ENCODE data around the gene MAP7D3.

Gene MAP7D3

GRCh38 chrX:136221851-136222513, 29.2 kb downstream of the MAP7D3 start:
- DNase-seq = no peak
- Mint-ChIP-seq H3K9me3 (no peaks in the 10 kb centered on the region), H3K27ac (no peak overlapping the region), H3K27me3 (peaks cover 15% of the 10 kb centered on the region), H3K4me1 (ENCODE audit: low read depth) (no peaks in the 10 kb centered on the region), H3K36me3 (ENCODE audit: low read depth) (peaks cover 83% of the 10 kb centered on the region), H3K4me3 (no peak overlapping the region)

DNA sequence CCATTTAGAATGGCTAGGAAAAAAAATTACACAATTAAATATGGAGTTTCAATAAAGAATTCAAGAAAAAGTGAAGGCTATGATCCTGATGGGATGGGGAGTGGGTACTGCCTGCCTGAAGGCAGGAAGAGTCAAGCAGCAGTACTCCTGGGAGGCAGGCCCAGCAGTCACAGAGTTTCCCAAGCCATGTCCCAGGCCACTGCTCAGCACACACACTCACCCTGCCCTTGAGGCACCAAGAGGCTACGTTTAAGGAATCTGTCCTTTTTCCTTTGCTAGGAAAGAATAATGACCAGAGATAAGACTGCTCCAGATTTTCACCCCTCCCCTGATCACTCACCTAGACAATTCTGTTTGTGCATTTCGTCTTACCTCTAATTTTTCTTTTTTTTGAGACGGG, 30.2 kb downstream of the MAP7D3 start:
- no peaks in the 10 kb centered on the region for H3K9me3 Mint-ChIP-seq

DNA sequence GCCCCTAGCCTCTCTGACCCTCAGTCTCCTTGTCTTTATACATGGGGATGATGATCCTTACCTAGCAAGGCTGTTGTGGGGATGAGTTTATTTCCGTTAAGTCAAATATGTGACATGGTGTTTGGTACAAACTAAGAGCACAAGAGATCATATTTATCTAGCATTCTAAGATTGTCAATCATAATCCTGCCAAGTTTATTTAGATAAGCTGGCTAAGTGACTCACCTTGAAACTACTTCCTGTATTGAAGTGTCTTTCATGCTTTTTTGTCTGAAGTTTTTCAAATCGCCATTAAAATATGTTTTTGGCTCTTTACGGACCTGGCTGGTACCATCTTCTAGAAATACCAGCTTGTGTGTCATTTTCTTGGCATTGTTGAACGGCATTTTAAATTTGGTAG, 30.7 kb downstream of the MAP7D3 start:
- Mint-ChIP-seq H3K9me3 (no peaks in the 10 kb centered on the region), H3K27ac (peak overlapping the region; percentile 27), H3K27me3 (peaks cover 15% of the 10 kb centered on the region), H3K4me3 (no peak overlapping the region), H3K4me1 (ENCODE audit: low read depth) (no peaks in the 10 kb centered on the region), H3K36me3 (ENCODE audit: low read depth) (peaks cover 76% of the 10 kb centered on the region)
- no peak for DNase-seq

More for the DNA sequence above, 30.2 kb downstream of the MAP7D3 start:
- no peak overlapping the region for H3K4me3 Mint-ChIP-seq
- H3K36me3 Mint-ChIP-seq (ENCODE audit: low read depth) = peaks cover 80% of the 10 kb centered on the region
- H3K27ac Mint-ChIP-seq = peak overlapping the region; percentile 27
- no peaks in the 10 kb centered on the region for H3K4me1 Mint-ChIP-seq (ENCODE audit: low read depth)
- H3K27me3 Mint-ChIP-seq = peaks cover 15% of the 10 kb centered on the region
- no peak for DNase-seq

DNA sequence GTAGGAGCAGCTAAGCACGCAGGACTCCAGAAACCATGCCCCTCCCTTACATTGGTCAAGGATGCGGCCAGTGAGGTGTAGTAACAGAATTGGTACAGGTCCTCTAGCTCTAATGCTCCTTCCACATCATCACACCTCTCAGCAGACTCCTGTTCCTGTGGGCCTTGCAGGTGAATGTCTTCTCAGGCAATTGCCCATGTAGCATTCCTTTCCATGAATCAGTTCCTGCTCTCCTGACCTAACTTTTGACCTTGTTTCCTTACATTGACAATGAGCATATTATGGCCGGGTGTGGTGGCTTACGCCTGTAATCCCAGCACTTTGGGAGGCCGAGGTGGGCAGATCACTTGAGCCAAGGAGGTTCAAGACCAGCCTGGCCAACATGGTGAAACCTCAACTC, 31.3 kb downstream of the MAP7D3 start:
- no peak for DNase-seq
- Mint-ChIP-seq H3K36me3 (ENCODE audit: low read depth) (peaks cover 72% of the 10 kb centered on the region), H3K4me1 (ENCODE audit: low read depth) (no peaks in the 10 kb centered on the region), H3K27me3 (peaks cover 19% of the 10 kb centered on the region), H3K4me3 (no peak overlapping the region), H3K27ac (no peak overlapping the region), H3K9me3 (no peaks in the 10 kb centered on the region)

- no peak overlapping the region for H3K27ac Mint-ChIP-seq
- DNase-seq = no peak
- H3K36me3 Mint-ChIP-seq (ENCODE audit: low read depth) = peaks cover 50% of the 10 kb centered on the region
- no peaks in the 10 kb centered on the region for H3K9me3 Mint-ChIP-seq
- no peaks in the 10 kb centered on the region for H3K4me1 Mint-ChIP-seq (ENCODE audit: low read depth)
- H3K4me3 Mint-ChIP-seq = no peak overlapping the region
- peaks cover 21% of the 10 kb centered on the region for H3K27me3 Mint-ChIP-seq
These were observed 35.6 kb downstream of the MAP7D3 start for GRCh38 chrX:136215559-136215958.

- Mint-ChIP-seq H3K27me3 (peaks cover 18% of the 10 kb centered on the region), H3K4me3 (no peak overlapping the region), H3K36me3 (ENCODE audit: low read depth) (peaks cover 45% of the 10 kb centered on the region), H3K9me3 (no peaks in the 10 kb centered on the region), H3K27ac (no peak overlapping the region), H3K4me1 (ENCODE audit: low read depth) (no peaks in the 10 kb centered on the region)
- no peak for DNase-seq
These were observed 36.6 kb downstream of the MAP7D3 start for GRCh38 chrX:136214551-136214950.

DNA sequence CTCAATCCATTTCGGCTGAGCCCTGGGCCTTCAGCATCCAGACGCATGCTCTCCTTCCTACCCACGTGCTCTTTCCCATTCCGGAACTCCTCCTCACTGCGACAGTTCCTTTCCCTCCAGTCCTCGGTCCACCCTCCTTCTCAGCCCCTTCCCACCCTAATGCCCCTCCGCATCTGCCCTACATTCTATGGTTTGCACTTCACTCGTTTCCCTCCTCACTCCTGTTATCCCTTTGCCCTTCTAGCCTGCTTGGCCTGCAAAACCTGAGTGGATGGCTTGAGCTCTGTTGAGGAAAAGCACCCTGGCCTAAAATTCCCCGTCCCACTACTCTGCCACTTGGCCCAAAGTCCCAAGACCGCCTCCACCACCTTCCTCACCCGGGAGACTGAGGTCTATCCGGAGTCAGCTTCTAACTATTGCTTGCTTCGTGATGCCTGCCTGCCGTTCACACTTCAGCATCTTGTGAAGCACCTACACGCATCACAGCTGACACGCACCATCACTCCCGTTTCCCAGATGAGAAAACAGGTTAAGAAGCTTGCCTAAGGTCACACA, 38.6 kb downstream of the MAP7D3 start:
- Mint-ChIP-seq H3K4me3 (no peak overlapping the region), H3K9me3 (no peaks in the 10 kb centered on the region), H3K4me1 (ENCODE audit: low read depth) (no peaks in the 10 kb centered on the region)

DNA sequence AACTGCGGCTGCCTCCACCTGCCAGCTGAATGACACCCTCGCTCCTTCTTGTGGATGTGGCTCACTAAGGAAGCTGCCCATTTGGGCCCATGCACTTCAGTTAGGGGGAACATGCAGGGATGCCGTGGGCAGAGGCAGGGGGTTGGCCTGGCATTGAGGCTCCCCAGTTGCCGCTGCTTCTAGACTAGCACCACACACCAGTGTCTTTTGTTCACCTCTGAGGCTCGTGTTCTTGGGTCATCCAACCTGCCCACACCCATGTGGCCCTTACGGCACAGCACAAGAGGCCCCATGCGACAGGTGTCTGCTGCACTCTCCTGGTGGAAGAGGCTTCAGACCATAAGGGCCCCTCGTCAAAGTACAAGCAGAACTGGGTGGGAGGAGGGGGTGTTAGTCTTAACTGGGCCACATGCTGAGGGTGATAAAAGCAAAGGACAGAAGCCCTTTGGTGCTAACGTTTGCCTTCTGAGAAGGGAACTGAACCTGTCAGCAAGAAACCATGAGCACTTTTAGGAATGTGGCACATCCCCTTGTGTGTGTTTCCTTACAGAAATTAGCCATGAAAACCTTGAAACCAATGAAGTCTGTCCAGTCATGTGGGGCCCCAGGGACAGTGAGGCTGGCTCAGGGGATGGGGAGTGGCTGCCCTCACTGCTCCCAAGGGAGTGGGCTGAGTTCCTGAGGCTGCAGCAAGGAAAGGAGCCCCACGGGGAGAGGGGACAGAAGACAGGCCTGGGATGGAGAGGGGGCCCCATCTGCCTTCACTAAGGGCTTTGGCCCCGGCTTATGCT, 39.2 kb downstream of the MAP7D3 start:
- H3K4me1 Mint-ChIP-seq (ENCODE audit: low read depth) = no peaks in the 10 kb centered on the region
- H3K27me3 Mint-ChIP-seq = peaks cover 20% of the 10 kb centered on the region
- no peak overlapping the region for H3K4me3 Mint-ChIP-seq
- no peak overlapping the region for H3K27ac Mint-ChIP-seq
- peaks cover 28% of the 10 kb centered on the region for H3K36me3 Mint-ChIP-seq (ENCODE audit: low read depth)
- no peaks in the 10 kb centered on the region for H3K9me3 Mint-ChIP-seq
- no peak for DNase-seq

More for the DNA sequence above, 38.6 kb downstream of the MAP7D3 start:
- no peak overlapping the region for H3K27ac Mint-ChIP-seq
- H3K27me3 Mint-ChIP-seq = peaks cover 20% of the 10 kb centered on the region
- DNase-seq = no peak
- peaks cover 35% of the 10 kb centered on the region for H3K36me3 Mint-ChIP-seq (ENCODE audit: low read depth)

DNA sequence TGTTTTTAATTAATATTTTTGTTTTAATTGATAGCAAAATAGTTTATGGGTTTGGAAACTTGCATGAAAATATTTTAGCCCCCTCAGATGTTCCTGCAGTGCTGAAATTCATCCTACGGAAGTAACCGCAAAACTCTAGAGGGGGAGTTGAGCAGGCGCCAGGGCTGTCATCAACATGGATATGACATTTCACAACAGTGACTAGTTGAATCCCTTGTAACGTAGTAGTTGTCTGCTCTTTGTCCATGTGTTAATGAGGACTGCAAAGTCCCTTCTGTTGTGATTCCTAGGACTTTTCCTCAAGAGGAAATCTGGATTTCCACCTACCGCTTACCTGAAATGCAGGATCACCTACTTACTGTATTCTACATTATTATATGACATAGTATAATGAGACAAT, 40.4 kb downstream of the MAP7D3 start:
- Mint-ChIP-seq H3K9me3 (no peaks in the 10 kb centered on the region), H3K4me1 (ENCODE audit: low read depth) (peaks cover 2% of the 10 kb centered on the region), H3K27ac (no peak overlapping the region), H3K27me3 (peaks cover 25% of the 10 kb centered on the region), H3K4me3 (no peak overlapping the region), H3K36me3 (ENCODE audit: low read depth) (peaks cover 26% of the 10 kb centered on the region)
- no peak for DNase-seq

DNA sequence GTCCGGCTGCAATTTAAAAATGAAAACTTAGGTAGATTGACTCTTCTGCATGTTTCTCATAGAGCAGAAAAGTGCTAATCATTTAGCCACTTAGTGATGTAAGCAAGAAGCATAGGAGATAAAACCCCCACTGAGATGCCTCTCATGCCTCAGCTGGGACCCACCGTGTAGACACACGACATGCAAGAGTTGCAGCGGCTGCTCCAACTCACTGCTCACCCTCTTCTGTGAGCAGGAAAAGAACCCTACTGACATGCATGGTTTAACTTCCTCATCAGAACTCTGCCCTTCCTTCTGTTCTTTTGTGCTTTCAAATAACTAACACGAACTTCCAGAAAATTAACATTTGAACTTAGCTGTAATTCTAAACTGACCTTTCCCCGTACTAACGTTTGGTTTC, 41.0 kb downstream of the MAP7D3 start:
- no peak overlapping the region for H3K27ac Mint-ChIP-seq
- H3K4me3 Mint-ChIP-seq = no peak overlapping the region
- no peak for DNase-seq
- H3K36me3 Mint-ChIP-seq (ENCODE audit: low read depth) = peaks cover 25% of the 10 kb centered on the region
- H3K27me3 Mint-ChIP-seq = peaks cover 25% of the 10 kb centered on the region
- no peaks in the 10 kb centered on the region for H3K9me3 Mint-ChIP-seq
- H3K4me1 Mint-ChIP-seq (ENCODE audit: low read depth) = peaks cover 2% of the 10 kb centered on the region

GRCh38 chrX:136209751-136210150, 41.4 kb downstream of the MAP7D3 start:
- no peak overlapping the region for H3K27ac Mint-ChIP-seq
- H3K9me3 Mint-ChIP-seq = no peaks in the 10 kb centered on the region

DNA sequence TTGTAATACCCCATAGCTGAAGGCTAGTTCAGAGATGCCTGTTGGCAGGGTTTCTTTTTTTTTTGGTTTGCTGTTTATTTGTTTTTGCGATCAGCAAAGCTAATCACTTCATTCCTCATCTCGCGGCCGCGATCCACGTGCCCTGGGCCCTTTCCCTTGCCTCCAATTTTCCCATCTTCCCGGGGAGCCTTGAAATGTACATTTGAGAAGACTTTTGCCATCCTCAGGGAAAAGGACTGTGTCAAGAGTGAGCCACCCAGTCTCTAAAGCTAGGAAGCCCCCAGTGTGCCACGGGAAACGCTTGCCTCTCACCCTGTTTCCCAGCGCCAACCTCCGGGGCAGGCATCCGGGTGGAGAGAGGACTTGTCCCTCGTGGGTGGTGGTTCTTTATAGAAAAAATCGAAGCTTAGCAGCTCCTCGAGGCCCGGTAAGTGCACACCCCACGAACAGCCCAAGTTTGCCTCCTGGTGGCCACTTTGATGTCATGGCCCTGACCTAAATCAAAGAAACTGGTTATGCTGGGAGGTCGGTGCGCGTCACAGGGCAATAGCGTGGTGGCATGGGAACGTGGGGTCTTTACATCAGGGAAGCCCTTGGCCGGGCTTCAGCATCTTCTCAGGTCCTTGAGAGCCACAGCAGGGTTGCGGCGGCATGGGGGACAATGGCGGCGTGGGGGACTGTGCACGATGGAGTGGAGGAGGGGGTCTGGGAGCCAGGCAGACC, 42.0 kb downstream of the MAP7D3 start:
- peak; percentile 41 for DNase-seq
- Mint-ChIP-seq H3K4me3 (no peak overlapping the region), H3K4me1 (ENCODE audit: low read depth) (peaks cover 12% of the 10 kb centered on the region), H3K36me3 (ENCODE audit: low read depth) (peaks cover 16% of the 10 kb centered on the region), H3K27me3 (peaks cover 14% of the 10 kb centered on the region), H3K27ac (no peak overlapping the region), H3K9me3 (no peaks in the 10 kb centered on the region)

More at GRCh38 chrX:136209751-136210150, 41.4 kb downstream of the MAP7D3 start:
- Mint-ChIP-seq H3K36me3 (ENCODE audit: low read depth) (peaks cover 22% of the 10 kb centered on the region), H3K4me1 (ENCODE audit: low read depth) (peaks cover 6% of the 10 kb centered on the region), H3K27me3 (peaks cover 20% of the 10 kb centered on the region), H3K4me3 (no peak overlapping the region)
- no peak for DNase-seq

DNA sequence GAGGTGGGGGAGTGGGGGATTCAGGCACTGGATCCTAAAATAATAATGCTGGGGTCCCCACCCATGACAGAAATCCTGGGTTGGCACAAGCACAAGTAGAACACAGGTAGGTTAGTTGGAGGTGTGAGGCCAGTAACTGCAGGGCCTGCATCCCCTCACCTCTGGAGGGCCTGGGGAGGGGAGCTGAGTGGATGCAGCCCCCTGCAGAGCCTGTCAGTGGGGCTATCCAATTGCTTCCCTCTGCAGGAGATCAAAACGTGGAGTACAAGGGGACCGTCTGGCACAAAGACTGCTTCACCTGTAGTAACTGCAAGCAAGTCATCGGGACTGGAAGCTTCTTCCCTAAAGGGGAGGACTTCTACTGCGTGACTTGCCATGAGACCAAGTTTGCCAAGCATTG, 43.7 kb downstream of the MAP7D3 start:
- Mint-ChIP-seq H3K27me3 (peaks cover 19% of the 10 kb centered on the region), H3K4me3 (no peak overlapping the region), H3K36me3 (ENCODE audit: low read depth) (peaks cover 12% of the 10 kb centered on the region), H3K9me3 (no peaks in the 10 kb centered on the region), H3K27ac (no peak overlapping the region), H3K4me1 (ENCODE audit: low read depth) (peaks cover 28% of the 10 kb centered on the region)
- DNase-seq = no peak

GRCh38 chrX:136206916-136207315, 44.3 kb downstream of the MAP7D3 start:
- Mint-ChIP-seq H3K4me1 (ENCODE audit: low read depth) (peaks cover 29% of the 10 kb centered on the region), H3K27me3 (peaks cover 16% of the 10 kb centered on the region), H3K27ac (no peak overlapping the region), H3K4me3 (no peak overlapping the region), H3K36me3 (ENCODE audit: low read depth) (peaks cover 12% of the 10 kb centered on the region), H3K9me3 (no peaks in the 10 kb centered on the region)
- DNase-seq = no peak
